Breast epithelium (tissue), 4 donors: Measurements from ENCODE around the gene ZFAND2A. TPM values are rescaled to one million over a fixed set of nuclear protein-coding genes. Genes with fewer than 3 reads are reported as not detected.
"Not testable (repeated sequence)": the region's sequence is repeated elsewhere in the genome, so short reads cannot be mapped to it uniquely, and the experiment has no call there.

ENCODE experiments used
- DNase-seq, 2 donors: peaks; one replicate each; pipeline ENCODE4 v3.0.0-alpha.2; 2019; ENCODE audit warnings: low spot score in 2 of 2
- H3K27ac ChIP-seq, 2 donors: fragments of 200-600 bp; sonication (generic) in 1 of 2; one replicate each; pipeline ENCODE4 v1.5.1; 2016 to 2019; ENCODE audit warnings: mild to moderate bottlenecking in 1 of 2
- H3K27me3 ChIP-seq, 2 donors: fragments of 200-600 bp; sonication (generic) in 1 of 2; one replicate each; pipeline versions ENCODE4 v1.5.1 to v1.6.0; 2017 to 2019; ENCODE audit warnings: control low read depth in 1 of 2, mild to moderate bottlenecking in 1 of 2
- H3K36me3 ChIP-seq: fragments of 200-600 bp; one replicate; pipeline ENCODE4 v1.5.1; 2019
- H3K4me1 ChIP-seq, 2 donors: fragments of 200-600 bp; sonication (generic); one replicate each; pipeline ENCODE4 v1.5.1; 2016 to 2019; ENCODE audit warnings: control low read depth in 1 of 2
- H3K4me3 ChIP-seq, 3 donors: fragments of 200-600 bp; sonication (generic); 1 replicate in 2 of 3; 2 replicates in 1 of 3; pipeline ENCODE4 v1.5.1; 2016 to 2019; ENCODE audit warnings: mild to moderate bottlenecking in 3 of 3, moderate library complexity in 2 of 3
- H3K9me3 ChIP-seq, 2 donors: fragments of 200-600 bp; sonication (generic) in 1 of 2; one replicate each; pipeline ENCODE4 v1.5.1; 2016 to 2019; ENCODE audit warnings: control low read depth in 1 of 2
- POLR2A ChIP-seq: fragments of 450-650 bp; IDR thresholded peaks from one replicate; pipeline ENCODE4 v1.6.1; 2016; ENCODE audit warnings: antibody characterized with exemption, mild to moderate bottlenecking, moderate library complexity
- POLR2AphosphoS5 ChIP-seq, 3 donors: sonication (generic); formaldehyde crosslinking; IDR thresholded peaks; one replicate each; pipeline ENCODE4 v1.6.1; 2017; ENCODE audit warnings: antibody characterized with exemption in 3 of 3
- intact Hi-C: fragments of 100-400 bp; cut with DNase I; formaldehyde crosslinking; loops from one replicate; pipeline ENCODE4 v1.15.1; 2023; ENCODE audit warnings: low total_unique reads
- total RNA-seq, 3 donors: library from RNA; depleted of rRNA; stranded (reverse); fragments of >200 nt; gene quantifications; one replicate each; pipeline ENCODE4 v1.1.0, GENCODE V29; 2016
- TF ChIP-seq, protein P1 (sequence below), 3 donors: fragments of 450-650 bp; IDR thresholded peaks; one replicate each; pipeline ENCODE4 v1.5.1; 2016 to 2017; ENCODE audit warnings: antibody characterized with exemption in 3 of 3, mild to moderate bottlenecking in 3 of 3, moderate library complexity in 3 of 3

Gene ZFAND2A, protein sequence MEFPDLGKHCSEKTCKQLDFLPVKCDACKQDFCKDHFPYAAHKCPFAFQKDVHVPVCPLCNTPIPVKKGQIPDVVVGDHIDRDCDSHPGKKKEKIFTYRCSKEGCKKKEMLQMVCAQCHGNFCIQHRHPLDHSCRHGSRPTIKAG
- total RNA-seq = 10 to 100 TPM; 31.9 to 41.6 (median 34.1) TPM

DNA sequence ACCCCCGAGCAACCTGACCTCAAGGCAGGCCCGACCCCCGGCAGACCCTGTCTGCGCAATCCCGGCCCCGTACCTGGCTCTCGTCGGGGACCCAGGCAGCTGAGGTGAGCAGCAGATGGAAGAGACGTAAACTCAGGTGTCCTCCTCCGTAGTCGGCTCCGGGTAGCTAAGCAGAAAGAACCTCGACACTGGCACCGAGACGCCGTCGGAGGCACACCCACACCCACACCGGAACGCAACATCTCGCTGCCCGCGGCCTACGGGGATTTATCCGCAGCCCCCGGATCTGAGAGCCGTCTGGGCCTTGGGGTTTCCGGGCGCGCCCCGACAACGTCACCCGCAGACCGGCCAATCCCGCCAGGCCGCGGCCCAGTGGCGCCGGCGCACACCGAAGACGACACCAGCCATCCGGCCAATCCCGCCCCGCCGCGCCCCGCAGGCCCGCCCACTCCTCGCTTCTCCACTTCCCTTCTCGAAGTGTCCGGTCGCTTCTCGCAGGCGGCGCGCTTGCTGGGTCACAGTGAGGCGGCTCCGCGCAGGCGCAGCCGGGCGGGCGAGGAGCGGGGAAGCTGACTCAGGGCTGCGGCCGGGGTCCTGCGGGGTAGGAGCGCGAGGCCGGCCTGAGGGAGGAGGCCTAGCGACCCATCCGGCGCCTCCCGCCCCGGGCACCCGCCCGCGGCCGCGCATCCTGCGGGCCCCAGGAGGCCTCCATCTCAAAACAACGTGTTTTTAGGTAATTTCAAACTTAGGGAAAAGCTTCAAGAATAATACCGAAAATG lies at the start of gene ZFAND2A:
Gene ZFAND2A (minus strand): TSS at position 306 of the 779 bp plus-strand sequence. CDS start 1,984 bp downstream, outside the sequence.
- H3K9me3 ChIP-seq = no peaks in the 10 kb centered on the region
- no peaks in the 10 kb centered on the region for H3K27me3 ChIP-seq
- DNase-seq = peak; percentile 98
- H3K27ac ChIP-seq = peak within 1 kb of the TSS; percentile 94 to 97
- no peaks in the 10 kb centered on the region for H3K36me3 ChIP-seq
- TF ChIP-seq POLR2A (peak; percentile 68), POLR2AphosphoS5 (IDR thresholded peaks at IDR 0.05) (peak; percentile 80 to 94 (median 83))
- TF ChIP-seq, protein P1, sequence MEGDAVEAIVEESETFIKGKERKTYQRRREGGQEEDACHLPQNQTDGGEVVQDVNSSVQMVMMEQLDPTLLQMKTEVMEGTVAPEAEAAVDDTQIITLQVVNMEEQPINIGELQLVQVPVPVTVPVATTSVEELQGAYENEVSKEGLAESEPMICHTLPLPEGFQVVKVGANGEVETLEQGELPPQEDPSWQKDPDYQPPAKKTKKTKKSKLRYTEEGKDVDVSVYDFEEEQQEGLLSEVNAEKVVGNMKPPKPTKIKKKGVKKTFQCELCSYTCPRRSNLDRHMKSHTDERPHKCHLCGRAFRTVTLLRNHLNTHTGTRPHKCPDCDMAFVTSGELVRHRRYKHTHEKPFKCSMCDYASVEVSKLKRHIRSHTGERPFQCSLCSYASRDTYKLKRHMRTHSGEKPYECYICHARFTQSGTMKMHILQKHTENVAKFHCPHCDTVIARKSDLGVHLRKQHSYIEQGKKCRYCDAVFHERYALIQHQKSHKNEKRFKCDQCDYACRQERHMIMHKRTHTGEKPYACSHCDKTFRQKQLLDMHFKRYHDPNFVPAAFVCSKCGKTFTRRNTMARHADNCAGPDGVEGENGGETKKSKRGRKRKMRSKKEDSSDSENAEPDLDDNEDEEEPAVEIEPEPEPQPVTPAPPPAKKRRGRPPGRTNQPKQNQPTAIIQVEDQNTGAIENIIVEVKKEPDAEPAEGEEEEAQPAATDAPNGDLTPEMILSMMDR (IDR thresholded peaks at IDR 0.05) = peak in 1 of 3 donors; percentile 8
- H3K4me1 ChIP-seq = peaks cover 0 to 16% of the 10 kb centered on the region in 2 donors
- intact Hi-C loops = loop anchor here (10.0 kb wide), 1 partner anchor 165 kb away; no protein-coding TSS in a partner anchor
- H3K4me3 ChIP-seq = peak within 1 kb of the TSS; percentile 92 to 98 (median 95)

DNA sequence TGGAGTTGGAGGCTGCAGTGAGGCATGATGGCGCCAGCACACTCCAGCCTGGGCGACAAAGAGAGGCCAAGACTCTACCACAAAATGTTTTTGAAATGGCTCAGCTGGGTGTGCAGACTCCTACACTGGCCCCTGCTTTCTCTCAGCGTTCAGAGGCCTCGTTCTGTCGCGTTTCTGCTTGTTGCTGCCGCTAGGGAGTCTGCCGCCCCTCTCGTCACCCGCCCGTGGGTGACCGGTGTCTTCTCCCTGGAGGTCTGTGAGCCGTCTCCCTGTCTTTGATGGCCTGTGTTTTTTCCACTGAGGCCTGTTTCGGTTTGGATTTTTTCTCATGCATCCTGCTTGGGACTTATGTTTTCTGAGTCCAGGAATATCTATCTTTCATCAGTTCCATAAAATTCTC lies 49.1 kb upstream of the ZFAND2A start:
- TF ChIP-seq, protein P1 (IDR thresholded peaks at IDR 0.05) = no peak
- no peak for TF ChIP-seq POLR2A
- TF ChIP-seq POLR2AphosphoS5 (IDR thresholded peaks at IDR 0.05) = no peak
- H3K4me3 ChIP-seq = no peak overlapping the region
- intact Hi-C loops = no loop called here
- no peak for DNase-seq
- no peaks in the 10 kb centered on the region for H3K4me1 ChIP-seq
- no peaks in the 10 kb centered on the region for H3K36me3 ChIP-seq
- H3K27me3 ChIP-seq = peaks cover 0 to 64% of the 10 kb centered on the region in 2 donors
- no peaks in the 10 kb centered on the region for H3K9me3 ChIP-seq
- H3K27ac ChIP-seq = no peak overlapping the region

DNA sequence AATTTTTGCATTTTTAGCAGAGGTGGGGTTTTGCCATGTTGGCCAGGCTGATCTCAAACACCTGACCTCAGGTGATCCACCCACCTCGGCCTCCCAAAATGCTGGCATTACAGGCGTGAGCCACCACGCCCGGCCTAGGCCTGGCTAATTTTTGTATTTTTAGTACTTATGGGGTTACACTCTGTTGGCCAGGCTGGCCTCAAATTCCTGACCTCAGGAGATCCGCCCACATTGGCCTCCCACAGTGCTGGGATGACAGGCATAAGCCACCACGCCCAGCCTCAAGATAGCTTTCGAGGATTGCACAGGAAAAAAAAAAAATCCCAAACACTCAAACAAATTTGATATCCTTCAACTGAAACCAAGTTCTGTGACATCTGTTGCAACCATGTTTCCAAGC lies 45.7 kb upstream of the ZFAND2A start:
- peaks cover 0 to 43% of the 10 kb centered on the region in 2 donors for H3K27me3 ChIP-seq
- H3K36me3 ChIP-seq, H3K9me3 ChIP-seq, H3K4me3 ChIP-seq, DNase-seq, H3K27ac ChIP-seq, H3K4me1 ChIP-seq, intact Hi-C loops: not testable (repeated sequence)

DNA sequence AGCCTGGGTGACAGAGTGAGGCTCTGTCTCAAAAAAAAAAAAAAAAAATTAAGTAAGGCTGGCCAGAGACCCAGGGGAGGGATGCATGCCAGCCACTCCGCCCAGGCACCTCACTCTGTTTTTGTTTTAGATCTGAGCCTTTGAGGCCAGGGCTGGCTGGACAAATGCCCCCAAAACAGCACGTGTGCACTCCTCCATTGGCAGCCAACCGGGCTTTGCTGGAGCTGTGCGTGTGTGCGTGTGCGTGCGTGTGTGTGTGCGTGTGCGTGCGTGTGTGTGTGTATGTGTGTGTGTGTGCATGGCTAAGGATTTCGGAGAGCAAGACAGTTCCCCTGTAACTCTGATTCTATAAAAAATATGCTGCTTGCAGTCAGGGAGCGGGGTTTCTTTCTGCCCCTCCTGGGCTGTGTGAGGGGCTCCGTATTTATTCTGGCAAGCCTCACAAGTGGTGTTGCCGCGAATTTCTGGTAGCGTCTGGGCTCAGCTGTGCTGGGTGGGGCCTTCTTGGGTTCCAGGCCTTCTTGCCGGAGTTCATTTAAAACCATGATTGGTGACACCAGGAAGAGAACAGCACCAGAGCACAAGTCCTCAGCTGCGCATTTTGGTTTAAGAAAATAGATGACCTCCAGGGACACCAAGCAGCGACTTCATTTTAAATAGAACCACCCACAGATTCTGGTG lies 44.6 kb upstream of the ZFAND2A start:
- intact Hi-C loops = no loop called here
- Histone ChIP-seq H3K4me3 (no peak overlapping the region), H3K4me1 (no peaks in the 10 kb centered on the region), H3K36me3 (no peaks in the 10 kb centered on the region), H3K27me3 (peaks cover 0 to 42% of the 10 kb centered on the region in 2 donors), H3K27ac (no peak overlapping the region), H3K9me3 (no peaks in the 10 kb centered on the region)
- no peak for DNase-seq
- TF ChIP-seq, protein P1 (IDR thresholded peaks at IDR 0.05) = no peak
- TF ChIP-seq POLR2A = no peak
- no peak for TF ChIP-seq POLR2AphosphoS5 (IDR thresholded peaks at IDR 0.05)

DNA sequence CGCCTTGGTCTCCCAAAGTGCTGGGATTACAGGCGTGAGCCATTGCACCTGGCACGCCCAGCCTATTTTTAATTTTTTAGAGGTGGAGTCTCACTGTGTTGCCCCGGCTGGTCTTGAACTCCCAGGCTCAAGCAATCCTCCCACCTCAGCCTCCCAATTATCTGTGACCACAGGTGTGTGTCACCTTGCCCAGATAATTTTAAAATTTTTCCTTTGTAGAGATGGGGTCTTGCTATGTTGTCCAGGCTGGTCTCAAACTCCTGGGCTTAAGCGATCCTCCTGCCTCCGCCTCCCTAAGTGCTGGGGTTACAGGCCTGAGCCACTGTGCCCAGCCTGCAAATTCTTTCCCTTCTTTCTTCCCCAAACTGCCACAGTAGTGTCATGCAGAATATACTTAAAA lies 42.9 kb upstream of the ZFAND2A start:
- peaks cover 0 to 30% of the 10 kb centered on the region in 2 donors for H3K27me3 ChIP-seq
- intact Hi-C loops, DNase-seq, H3K4me1 ChIP-seq, H3K27ac ChIP-seq, H3K36me3 ChIP-seq, H3K4me3 ChIP-seq, H3K9me3 ChIP-seq: not testable (repeated sequence)

DNA sequence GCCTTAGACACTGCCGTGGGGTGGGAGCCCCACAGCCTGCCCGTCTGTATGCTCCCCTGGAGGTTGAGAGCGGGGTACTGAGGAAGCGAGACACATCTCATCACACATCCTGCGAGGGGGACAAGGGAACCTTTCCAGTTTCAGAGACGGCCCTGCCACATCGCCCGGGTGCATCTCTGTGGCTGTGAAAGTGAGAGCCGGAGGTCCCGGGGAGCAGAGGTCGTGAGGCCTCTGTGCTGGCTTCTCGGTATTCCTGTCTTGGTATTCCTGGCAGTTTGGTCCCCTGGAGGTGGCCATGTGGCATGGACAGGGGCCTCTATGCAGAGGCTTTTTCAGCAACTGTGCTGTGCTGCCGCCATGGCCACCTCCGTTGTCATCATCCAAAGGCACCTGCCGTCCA lies 41.9 kb upstream of the ZFAND2A start:
- Histone ChIP-seq H3K27ac (no peak overlapping the region), H3K4me3 (no peak overlapping the region), H3K9me3 (no peaks in the 10 kb centered on the region), H3K36me3 (no peaks in the 10 kb centered on the region), H3K27me3 (peaks cover 0 to 29% of the 10 kb centered on the region in 2 donors), H3K4me1 (no peaks in the 10 kb centered on the region)
- TF ChIP-seq, protein P1 (IDR thresholded peaks at IDR 0.05) = no peak
- no peak for TF ChIP-seq POLR2AphosphoS5 (IDR thresholded peaks at IDR 0.05)
- no peak for TF ChIP-seq POLR2A
- DNase-seq = no peak
- intact Hi-C loops = no loop called here
